ENCODE measurements around the gene NUP188.
A peak's percentile ranks its signal among the peaks of the same experiment; 100 is the strongest.

NUP188 gene

DNA sequence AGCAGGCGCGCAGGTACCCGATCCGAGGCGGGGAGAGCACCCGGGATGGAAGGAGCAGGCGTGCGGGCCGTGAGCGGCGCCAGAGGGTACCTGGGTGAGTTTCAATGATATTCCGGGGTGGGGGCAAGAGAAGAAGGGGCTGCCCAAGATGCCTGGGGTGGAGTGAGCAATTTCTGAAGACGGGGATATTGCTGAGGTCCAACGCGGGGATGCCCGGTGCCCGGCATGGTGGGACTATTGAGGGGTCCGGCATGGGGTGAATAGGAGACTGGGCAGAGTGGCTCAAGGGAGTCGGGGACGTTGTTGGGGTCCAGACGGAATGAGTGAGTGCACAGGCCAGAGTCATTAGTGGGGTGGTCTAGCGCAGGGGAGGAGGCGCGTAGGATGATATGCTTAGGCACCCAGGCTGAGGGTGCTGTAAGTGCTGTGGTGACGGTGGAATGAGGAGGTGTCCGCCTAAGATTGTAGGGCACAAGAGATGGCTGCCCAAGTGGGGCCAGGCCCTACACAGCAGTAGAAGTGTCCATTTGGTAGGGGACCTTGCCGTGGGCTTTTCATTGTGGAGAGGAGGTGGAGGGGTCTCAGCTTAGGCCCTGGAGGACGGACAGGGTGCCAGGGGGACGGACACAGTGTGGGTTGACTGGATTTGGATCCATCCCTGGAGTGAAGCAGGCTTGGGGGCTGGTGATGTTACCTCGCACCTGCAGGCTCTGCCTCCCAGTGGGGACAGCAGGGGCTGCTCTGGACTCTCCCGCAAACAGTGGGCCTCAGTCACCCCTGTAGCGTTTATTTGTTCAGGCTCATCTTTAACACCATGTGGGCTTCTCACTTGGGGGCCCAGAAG lies 89.6 kb downstream of the NUP188 start (continued):
- TF ChIP-seq ZFHX2 (tag by site-specific recombination; conservative IDR thresholded peaks at IDR 0.05), result peak; percentile 33; the same call in 1 of the 2 replicates
- no peak; the same call in 1 of the 2 replicates for TF ChIP-seq ZNF600 (tag by site-specific recombination; IDR thresholded peaks at IDR 0.05)
- TF ChIP-seq ZBTB20 (tag by site-specific recombination; IDR thresholded peaks at IDR 0.05), result peak; percentile 91
- TF ChIP-seq SCRT1 (tag by site-specific recombination; IDR thresholded peaks at IDR 0.05; ENCODE audit: borderline replicate concordance), result no peak
- TF ChIP-seq, protein P1, sequence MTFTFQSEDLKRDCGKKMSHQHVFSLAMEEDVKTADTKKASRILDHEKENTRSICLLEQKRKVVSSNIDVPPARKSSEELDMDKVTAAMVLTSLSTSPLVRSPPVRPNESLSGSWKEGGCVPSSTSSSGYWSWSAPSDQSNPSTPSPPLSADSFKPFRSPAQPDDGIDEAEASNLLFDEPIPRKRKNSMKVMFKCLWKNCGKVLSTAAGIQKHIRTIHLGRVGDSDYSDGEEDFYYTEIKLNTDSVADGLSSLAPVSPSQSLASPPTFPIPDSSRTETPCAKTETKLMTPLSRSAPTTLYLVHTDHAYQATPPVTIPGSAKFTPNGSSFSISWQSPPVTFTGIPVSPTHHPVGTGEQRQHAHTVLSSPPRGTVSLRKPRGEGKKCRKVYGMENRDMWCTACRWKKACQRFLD (tag by site-specific recombination; IDR thresholded peaks at IDR 0.05), result no peak
- TF ChIP-seq SETDB1 (IDR thresholded peaks at IDR 0.05; ENCODE audit: insufficient read length, low read length), result no peak
- no peak for TF ChIP-seq SCRT2 (tag by site-specific recombination; IDR thresholded peaks at IDR 0.05)
- TF ChIP-seq GLIS2 (tag by site-specific recombination; IDR thresholded peaks at IDR 0.05), result 0 out of 2 replicates have a peak, but pooled peaks have one; percentile 2
- TF ChIP-seq, protein P2, sequence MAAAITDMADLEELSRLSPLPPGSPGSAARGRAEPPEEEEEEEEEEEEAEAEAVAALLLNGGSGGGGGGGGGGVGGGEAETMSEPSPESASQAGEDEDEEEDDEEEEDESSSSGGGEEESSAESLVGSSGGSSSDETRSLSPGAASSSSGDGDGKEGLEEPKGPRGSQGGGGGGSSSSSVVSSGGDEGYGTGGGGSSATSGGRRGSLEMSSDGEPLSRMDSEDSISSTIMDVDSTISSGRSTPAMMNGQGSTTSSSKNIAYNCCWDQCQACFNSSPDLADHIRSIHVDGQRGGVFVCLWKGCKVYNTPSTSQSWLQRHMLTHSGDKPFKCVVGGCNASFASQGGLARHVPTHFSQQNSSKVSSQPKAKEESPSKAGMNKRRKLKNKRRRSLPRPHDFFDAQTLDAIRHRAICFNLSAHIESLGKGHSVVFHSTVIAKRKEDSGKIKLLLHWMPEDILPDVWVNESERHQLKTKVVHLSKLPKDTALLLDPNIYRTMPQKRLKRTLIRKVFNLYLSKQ (tag by site-specific recombination; IDR thresholded peaks at IDR 0.05; ENCODE audit: borderline replicate concordance), result no peak
- TF ChIP-seq KLF9 (tag by site-specific recombination; IDR thresholded peaks at IDR 0.05; ENCODE audit: low read depth), result no peak
- TF ChIP-seq ZNF146 (tag by site-specific recombination; IDR thresholded peaks at IDR 0.05), result no peak
- peak; percentile 86 for TF ChIP-seq ZNF2 (tag by site-specific recombination; IDR thresholded peaks at IDR 0.05)
- TF ChIP-seq MEIS1 (CRISPR knock-in tag; IDR thresholded peaks at IDR 0.05; ENCODE audit: borderline replicate concordance), result no peak
- TF ChIP-seq, protein P3, sequence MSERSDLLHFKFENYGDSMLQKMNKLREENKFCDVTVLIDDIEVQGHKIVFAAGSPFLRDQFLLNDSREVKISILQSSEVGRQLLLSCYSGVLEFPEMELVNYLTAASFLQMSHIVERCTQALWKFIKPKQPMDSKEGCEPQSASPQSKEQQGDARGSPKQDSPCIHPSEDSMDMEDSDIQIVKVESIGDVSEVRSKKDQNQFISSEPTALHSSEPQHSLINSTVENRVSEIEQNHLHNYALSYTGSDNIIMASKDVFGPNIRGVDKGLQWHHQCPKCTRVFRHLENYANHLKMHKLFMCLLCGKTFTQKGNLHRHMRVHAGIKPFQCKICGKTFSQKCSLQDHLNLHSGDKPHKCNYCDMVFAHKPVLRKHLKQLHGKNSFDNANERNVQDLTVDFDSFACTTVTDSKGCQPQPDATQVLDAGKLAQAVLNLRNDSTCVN (tag by site-specific recombination; optimal IDR thresholded peaks at IDR 0.05), result peak; percentile 7
- no peak for TF ChIP-seq ZNF830 (tag by site-specific recombination; IDR thresholded peaks at IDR 0.05; ENCODE audit: low read depth)
- peak; percentile 2; the same call in 1 of the 2 replicates for TF ChIP-seq ZBTB17 (tag by site-specific recombination; IDR thresholded peaks at IDR 0.05)
- peak; percentile 46; the same call in 1 of the 2 replicates for TF ChIP-seq ZBTB10 (tag by site-specific recombination; IDR thresholded peaks at IDR 0.05)
- TF ChIP-seq ZNF423 (tag by site-specific recombination; IDR thresholded peaks at IDR 0.05), result no peak
- TF ChIP-seq, protein P4, sequence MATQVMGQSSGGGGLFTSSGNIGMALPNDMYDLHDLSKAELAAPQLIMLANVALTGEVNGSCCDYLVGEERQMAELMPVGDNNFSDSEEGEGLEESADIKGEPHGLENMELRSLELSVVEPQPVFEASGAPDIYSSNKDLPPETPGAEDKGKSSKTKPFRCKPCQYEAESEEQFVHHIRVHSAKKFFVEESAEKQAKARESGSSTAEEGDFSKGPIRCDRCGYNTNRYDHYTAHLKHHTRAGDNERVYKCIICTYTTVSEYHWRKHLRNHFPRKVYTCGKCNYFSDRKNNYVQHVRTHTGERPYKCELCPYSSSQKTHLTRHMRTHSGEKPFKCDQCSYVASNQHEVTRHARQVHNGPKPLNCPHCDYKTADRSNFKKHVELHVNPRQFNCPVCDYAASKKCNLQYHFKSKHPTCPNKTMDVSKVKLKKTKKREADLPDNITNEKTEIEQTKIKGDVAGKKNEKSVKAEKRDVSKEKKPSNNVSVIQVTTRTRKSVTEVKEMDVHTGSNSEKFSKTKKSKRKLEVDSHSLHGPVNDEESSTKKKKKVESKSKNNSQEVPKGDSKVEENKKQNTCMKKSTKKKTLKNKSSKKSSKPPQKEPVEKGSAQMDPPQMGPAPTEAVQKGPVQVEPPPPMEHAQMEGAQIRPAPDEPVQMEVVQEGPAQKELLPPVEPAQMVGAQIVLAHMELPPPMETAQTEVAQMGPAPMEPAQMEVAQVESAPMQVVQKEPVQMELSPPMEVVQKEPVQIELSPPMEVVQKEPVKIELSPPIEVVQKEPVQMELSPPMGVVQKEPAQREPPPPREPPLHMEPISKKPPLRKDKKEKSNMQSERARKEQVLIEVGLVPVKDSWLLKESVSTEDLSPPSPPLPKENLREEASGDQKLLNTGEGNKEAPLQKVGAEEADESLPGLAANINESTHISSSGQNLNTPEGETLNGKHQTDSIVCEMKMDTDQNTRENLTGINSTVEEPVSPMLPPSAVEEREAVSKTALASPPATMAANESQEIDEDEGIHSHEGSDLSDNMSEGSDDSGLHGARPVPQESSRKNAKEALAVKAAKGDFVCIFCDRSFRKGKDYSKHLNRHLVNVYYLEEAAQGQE (tag by site-specific recombination; IDR thresholded peaks at IDR 0.05), result 0 out of 2 replicates have a peak, but pooled peaks have one; percentile 36
- peak; percentile 7; the same call in 1 of the 2 replicates for TF ChIP-seq ZFP37 (tag by site-specific recombination; IDR thresholded peaks at IDR 0.05)
- TF ChIP-seq GLI2 (tag by site-specific recombination; IDR thresholded peaks at IDR 0.05; ENCODE audit: borderline replicate concordance, low read depth), result no peak
- peak; percentile 97 for TF ChIP-seq ZIC2 (tag by site-specific recombination; IDR thresholded peaks at IDR 0.05)
- TF ChIP-seq ZNF16 (tag by site-specific recombination; IDR thresholded peaks at IDR 0.05; ENCODE audit: low read depth), result no peak
- TF ChIP-seq, protein P5, sequence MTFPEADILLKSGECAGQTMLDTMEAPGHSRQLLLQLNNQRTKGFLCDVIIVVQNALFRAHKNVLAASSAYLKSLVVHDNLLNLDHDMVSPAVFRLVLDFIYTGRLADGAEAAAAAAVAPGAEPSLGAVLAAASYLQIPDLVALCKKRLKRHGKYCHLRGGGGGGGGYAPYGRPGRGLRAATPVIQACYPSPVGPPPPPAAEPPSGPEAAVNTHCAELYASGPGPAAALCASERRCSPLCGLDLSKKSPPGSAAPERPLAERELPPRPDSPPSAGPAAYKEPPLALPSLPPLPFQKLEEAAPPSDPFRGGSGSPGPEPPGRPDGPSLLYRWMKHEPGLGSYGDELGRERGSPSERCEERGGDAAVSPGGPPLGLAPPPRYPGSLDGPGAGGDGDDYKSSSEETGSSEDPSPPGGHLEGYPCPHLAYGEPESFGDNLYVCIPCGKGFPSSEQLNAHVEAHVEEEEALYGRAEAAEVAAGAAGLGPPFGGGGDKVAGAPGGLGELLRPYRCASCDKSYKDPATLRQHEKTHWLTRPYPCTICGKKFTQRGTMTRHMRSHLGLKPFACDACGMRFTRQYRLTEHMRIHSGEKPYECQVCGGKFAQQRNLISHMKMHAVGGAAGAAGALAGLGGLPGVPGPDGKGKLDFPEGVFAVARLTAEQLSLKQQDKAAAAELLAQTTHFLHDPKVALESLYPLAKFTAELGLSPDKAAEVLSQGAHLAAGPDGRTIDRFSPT (tag by site-specific recombination; IDR thresholded peaks at IDR 0.05), result 0 out of 2 replicates have a peak, but pooled peaks have one; percentile 3

All from HEK293 (cell line).